GM18507 (cell line): ENCODE measurements around the gene SEC14L1.
"Not testable (repeated sequence)": the region's sequence is repeated elsewhere in the genome, so short reads cannot be mapped to it uniquely, and the experiment has no call there.

Experiments
- DNase-seq: peaks from one replicate; pipeline ENCODE4 v3.0.0; 2011; ENCODE audit warnings: low read depth; ENCODE audit not compliant: insufficient read length; ENCODE audit errors: extremely low spot score
- FAIRE-seq: peaks from 2 replicates; lab custom pipeline; 2011; peaks lifted over from hg19 to GRCh38; lab: Jason Lieb, UNC

SEC14L1 gene

GRCh38 chr17:77247609-77248008 lies 106.8 kb downstream of the SEC14L1 start:
- DNase-seq (no peak), FAIRE-seq (no peak)

- FAIRE-seq (no peak), DNase-seq (no peak)
These were observed 107.7 kb downstream of the SEC14L1 start for GRCh38 chr17:77248216-77249114.

- no peak for FAIRE-seq
- no peak for DNase-seq
These were observed 110.9 kb downstream of the SEC14L1 start for GRCh38 chr17:77251622-77252183.

- not testable (repeated sequence) for DNase-seq, FAIRE-seq
These were observed 111.5 kb downstream of the SEC14L1 start for GRCh38 chr17:77252306-77252705.

- DNase-seq (no peak), FAIRE-seq (no peak)
These were observed 112.9 kb downstream of the SEC14L1 start for GRCh38 chr17:77253611-77254051.

- DNase-seq (no peak), FAIRE-seq (no peak)
These were observed 114.4 kb downstream of the SEC14L1 start for GRCh38 chr17:77254951-77255825.

GRCh38 chr17:77255970-77256369 lies 115.2 kb downstream of the SEC14L1 start:
- DNase-seq = not testable (repeated sequence)

GRCh38 chr17:77256710-77257109 lies 115.9 kb downstream of the SEC14L1 start:
- FAIRE-seq (no peak), DNase-seq (no peak)

More at GRCh38 chr17:77255970-77256369, 115.2 kb downstream of the SEC14L1 start:
- not testable (repeated sequence) for FAIRE-seq

GRCh38 chr17:77257169-77257568 lies 116.4 kb downstream of the SEC14L1 start:
- FAIRE-seq (no peak), DNase-seq (no peak)

- no peak for DNase-seq
- FAIRE-seq = no peak
These were observed 117.1 kb downstream of the SEC14L1 start for GRCh38 chr17:77257596-77258458.

- DNase-seq = no peak
- FAIRE-seq = no peak
These were observed 117.9 kb downstream of the SEC14L1 start for GRCh38 chr17:77258638-77259037.

GRCh38 chr17:77264617-77265230 lies 124.0 kb downstream of the SEC14L1 start:
- no peak for DNase-seq
- FAIRE-seq = no peak

GRCh38 chr17:77266213-77266612 lies 125.4 kb downstream of the SEC14L1 start:
- DNase-seq (no peak), FAIRE-seq (no peak)
